K562 (cell line): ENCODE measurements around the gene SPTLC3. TPM values are rescaled to one million over a fixed set of nuclear protein-coding genes. Genes with fewer than 3 reads are reported as not detected.

ENCODE experiments used
- ATAC-seq: fragments of 200-7000 bp; cut with Tn5 transposase; 3 replicates; pipeline ENCODE4 v1.9.1; 2020; ENCODE audit warnings: moderate library complexity
- BruUV-seq: library from RNA; stranded (reverse); fragments of 400-500 nt; replicated peaks from 2 replicates; lab custom pipeline; 2021; lab: Mats Ljungman, UMichigan
- CTCF ChIA-PET: fragments of 300-600 bp; formaldehyde crosslinking; extraction: SDS; loops from one replicate; lab custom pipeline; 2021; ENCODE audit warnings: low intra/inter-chr PET ratio; lab: Yijun Ruan, JAX
- POLR2A ChIA-PET: fragments of 300-600, 350-650 bp; sonication (Branson Sonifier 250); formaldehyde crosslinking; extraction: SDS; loops from one replicate; lab custom pipeline; 2021; ENCODE audit warnings: antibody characterized with exemption, inconsistent platforms; lab: Yijun Ruan, JAX
- DNase-seq, 4 experiments: peaks; one replicate each; pipeline versions ENCODE4 v3.0.0 to v3.0.0-alpha.2; 2011 to 2018; ENCODE audit warnings: low spot score in 3 of 4, mixed read lengths in 3 of 4; ENCODE audit errors: extremely low read depth in 1 of 4
- FAIRE-seq: peaks from 2 replicates; lab custom pipeline; 2011; peaks lifted over from hg19 to GRCh38; lab: Jason Lieb, UNC
- H2AFZ ChIP-seq: 2 replicates; pipeline ENCODE4 v1.6.0; 2011; ENCODE audit warnings: low read depth, low read length, control low read depth, inconsistent platforms
- H3K27ac ChIP-seq: fragments of 200-600 bp; 3 replicates; pipeline ENCODE4 v1.8.0; 2011; ENCODE audit warnings: low read depth, mild to moderate bottlenecking, control low read depth, inconsistent platforms, low read length, moderate library complexity, mixed read lengths; ENCODE audit errors: extremely low read depth
- H3K27me3 ChIP-seq, 2 experiments: fragments of 300-600 bp in 1 of 2; 2 replicates in 1 of 2; 3 replicates in 1 of 2; pipeline versions ENCODE4 v1.6.0 to v1.8.0; 2011; ENCODE audit warnings: inconsistent platforms in 2 of 2, low read length in 2 of 2, mild to moderate bottlenecking in 1 of 2, mixed read lengths in 1 of 2, moderate library complexity in 1 of 2; ENCODE audit not compliant: control insufficient read depth in 2 of 2, insufficient read depth in 2 of 2
- H3K36me3 ChIP-seq: fragments of 300-600 bp; 3 replicates; pipeline ENCODE4 v1.8.0; 2011; ENCODE audit warnings: mild to moderate bottlenecking, low read length, inconsistent platforms; ENCODE audit not compliant: control insufficient read depth, insufficient read depth
- H3K4me1 ChIP-seq, 2 experiments: fragments of 200-600 bp in 1 of 2; replicated peaks in 1 of 2; 2 replicates in 1 of 2; 3 replicates in 1 of 2; pipeline versions ENCODE4 v1.5.1 to v1.8.0; 2011; ENCODE audit warnings: inconsistent platforms in 2 of 2, low read length in 2 of 2, mild to moderate bottlenecking in 1 of 2, mixed read lengths in 1 of 2, moderate library complexity in 1 of 2; ENCODE audit not compliant: control insufficient read depth in 2 of 2, insufficient read depth in 2 of 2
- H3K4me2 ChIP-seq: 2 replicates; pipeline ENCODE4 v1.6.1; 2011; ENCODE audit warnings: low read length, control low read depth, inconsistent platforms, mixed read lengths; ENCODE audit not compliant: insufficient read depth
- H3K4me3 ChIP-seq: fragments of 200-600 bp; sonication (generic), shearing (Covaris generic); 2 replicates; pipeline ENCODE4 v1.5.1; 2016; ENCODE audit warnings: control low read depth, inconsistent platforms
- H3K79me2 ChIP-seq: fragments of 200-600 bp; 3 replicates; pipeline ENCODE4 v1.8.0; 2011; ENCODE audit warnings: low read length, inconsistent platforms; ENCODE audit not compliant: control insufficient read depth, insufficient read depth
- H3K9ac ChIP-seq, 2 experiments: 2 replicates each; pipeline versions ENCODE4 v1.6.0 to v1.6.1; 2011; ENCODE audit warnings: low read depth in 2 of 2, low read length in 2 of 2, control low read depth in 1 of 2, inconsistent platforms in 1 of 2, mild to moderate bottlenecking in 1 of 2, mixed read lengths in 1 of 2; ENCODE audit not compliant: insufficient read depth in 1 of 2
- H3K9me1 ChIP-seq: one replicate; pipeline ENCODE4 v1.6.0; 2011; ENCODE audit warnings: inconsistent platforms, mild to moderate bottlenecking, low read length, moderate library complexity; ENCODE audit not compliant: control insufficient read depth, insufficient read depth
- H3K9me3 ChIP-seq: replicated peaks from 2 replicates; pipeline ENCODE4 v1.5.1; 2011; ENCODE audit warnings: low read depth, low read length, inconsistent platforms; ENCODE audit not compliant: control insufficient read depth, insufficient read depth
- H4K20me1 ChIP-seq: replicated peaks from 2 replicates; pipeline ENCODE4 v1.6.1; 2011; ENCODE audit warnings: low read length, inconsistent platforms, mixed read lengths; ENCODE audit not compliant: control insufficient read depth, insufficient read depth
- CTCFL ChIP-seq: IDR thresholded peaks from 2 replicates; pipeline ENCODE4 v1.6.1; 2011; ENCODE audit warnings: borderline replicate concordance, low read depth, mild to moderate bottlenecking, moderate library complexity, low read length; ENCODE audit not compliant: insufficient read depth, poor library complexity, severe bottlenecking
- EP300 ChIP-seq: IDR thresholded peaks from 2 replicates; pipeline ENCODE4 v1.6.1; 2012; ENCODE audit warnings: low read length, improper control_type of control experiment
- FOXM1 ChIP-seq, 2 experiments: fragments of 450-650 bp in 1 of 2; sonication (generic) in 1 of 2; formaldehyde crosslinking in 1 of 2; IDR thresholded peaks; 2 replicates each; pipeline versions ENCODE4 v1.6.1 to v1.9.0; 2017 to 2022; ENCODE audit warnings: low read depth in 2 of 2, mild to moderate bottlenecking in 2 of 2, missing genetic modification reagents in 1 of 2, moderate library complexity in 1 of 2
- NFXL1 ChIP-seq: fragments of 450-650 bp; formaldehyde crosslinking; IDR thresholded peaks from 2 replicates; pipeline ENCODE4 v1.4.0; 2021; ENCODE audit warnings: mild to moderate bottlenecking
- TCFL5 ChIP-seq: fragments of 250-450 bp; sonication (Bioruptor Pico); conservative IDR thresholded peaks from 2 replicates; pipeline ENCODE4 v1.6.1; 2021; ENCODE audit warnings: mild to moderate bottlenecking, moderate library complexity, matching md5 sums
- USF2 ChIP-seq: sonication (generic); formaldehyde crosslinking; IDR thresholded peaks from 2 replicates; pipeline ENCODE4 v1.5.0; 2020; ENCODE audit warnings: missing genetic modification reagents
- XRCC4 ChIP-seq: IDR thresholded peaks from one replicate; pipeline ENCODE4 v1.6.1; 2011; ENCODE audit not compliant: insufficient read depth, insufficient read length; ENCODE audit errors: extremely low read depth
- ZNF277 ChIP-seq: fragments of 250-450 bp; sonication (Bioruptor Pico); IDR thresholded peaks from 2 replicates; pipeline ENCODE4 v1.8.0; 2022; ENCODE audit warnings: inconsistent platforms, mild to moderate bottlenecking, moderate library complexity, borderline replicate concordance
- ZNF280A ChIP-seq: fragments of 450-650 bp; IDR thresholded peaks from 2 replicates; pipeline ENCODE4 v1.6.1; 2018; ENCODE audit warnings: mild to moderate bottlenecking, low read depth; ENCODE audit not compliant: partially characterized antibody
- ZNF316 ChIP-seq: fragments of 450-650 bp; IDR thresholded peaks from 2 replicates; pipeline ENCODE4 v1.6.1; 2016
- WGBS: fragments of 100-300 bp; shearing (Covaris generic); methylation state at CpG from one replicate; pipeline ENCODE4 v1.1.6; 2016; ENCODE audit warnings: low coverage, mixed read lengths; ENCODE audit not compliant: insufficient coverage; ENCODE audit errors: missing lambda C conversion rate; 5-methylcytosine and 5-hydroxymethylcytosine counted together
- in situ Hi-C: fragments of 300-500 bp; cut with MboI; formaldehyde crosslinking; loops from 4 replicates; pipeline ENCODE4 v1.15.0; 2018; ENCODE audit warnings: inconsistent platforms, mixed read lengths
- intact Hi-C: fragments of 100-400 bp; cut with micrococcal nuclease; formaldehyde crosslinking; loops from 2 replicates; pipeline ENCODE4 v1.14.2; 2022
- polyA plus RNA-seq, 8 experiments: library from polyadenylated mRNA; depleted of rRNA in 4 of 8; stranded (reverse) in 5 of 8; unstranded in 3 of 8; fragments of >200 nt; fragmentation: Nextera tagmentation in 2 of 8; fragmentation: Illumina TruSeq in 1 of 8; extraction: Ambion mirVana in 2 of 8; extraction: Trizol in 1 of 8; gene quantifications; 2 replicates each; pipeline versions ENCODE4 v1.2.1 to v1.2.3, GENCODE V29; 2011 to 2014; ENCODE audit warnings: inconsistent platforms in 1 of 8, missing spikeins in 1 of 8
- total RNA-seq, 7 experiments: library from RNA; depleted of rRNA in 6 of 7; stranded (reverse); fragments of >200 nt in 6 of 7; fragmentation: Illumina TruSeq in 2 of 7; extraction: Trizol in 2 of 7; gene quantifications; 2 replicates each; pipeline versions ENCODE4 v1.2.1 to v1.2.3, GENCODE V29; 2011 to 2021; ENCODE audit warnings: low replicate concordance in 1 of 7

SPTLC3 gene
- total and polyA plus RNA-seq, 9 of the 15 experiments (the other 6 are each of a cell fraction or from before 2014, with no cell fraction given): not detected

GRCh38 chr20:12998046-12998445, 10.7 kb upstream of the SPTLC3 start (continued):
- TF ChIP-seq CTCFL (no peak), NFXL1 (CRISPR knock-in tag) (no peak), ZNF280A (no peak), FOXM1 (IDR thresholded peaks at IDR 0.05; ENCODE audit: low read depth) (no peak), FOXM1 (CRISPR knock-in tag; IDR thresholded peaks at IDR 0.05; ENCODE audit: low read depth) (no peak), TCFL5 (CRISPR knock-in tag) (no peak)

GRCh38 chr20:12999201-12999600, 9.6 kb upstream of the SPTLC3 start:
- Histone ChIP-seq H3K4me3 (no peak overlapping the region), H3K79me2 (no peaks in the 10 kb centered on the region), H3K9ac (no peak overlapping the region), H2AFZ (no peak overlapping the region), H3K4me2 (no peak overlapping the region), H3K4me1 (no peaks in the 10 kb centered on the region), H3K9me1 (no peaks in the 10 kb centered on the region), H4K20me1 (no peaks in the 10 kb centered on the region), H3K36me3 (no peaks in the 10 kb centered on the region), H3K9me3 (no peaks in the 10 kb centered on the region), H3K27me3 (no peaks in the 10 kb centered on the region), H3K27ac (no peak overlapping the region)
- no TSS peak for BruUV-seq
- ATAC-seq (no peak), DNase-seq (no peak), FAIRE-seq (no peak)
- intact Hi-C loops: no loop called here
- in situ Hi-C loops: no loop called here
- POLR2A ChIA-PET: no interaction called here
- 3% methylated on average over 3 of the region's 3 CpGs for WGBS
- CTCF ChIA-PET: no interaction called here
- TF ChIP-seq ZNF277 (CRISPR knock-in tag) (no peak), ZNF316 (no peak), USF2 (CRISPR knock-in tag) (no peak), ZNF280A (no peak), XRCC4 (no peak), EP300 (no peak)
